WTC11 (cell line): Measurements from ENCODE around the gene KCNT2. TPM values are rescaled to one million over a fixed set of nuclear protein-coding genes. Genes with fewer than 3 reads are reported as not detected.

ENCODE experiments used
- ATAC-seq: fragments of 200-7000 bp; cut with Tn5 transposase; 2 replicates; pipeline ENCODE4 v1.10.0; 2021; ENCODE audit warnings: mild to moderate bottlenecking, moderate library complexity
- CTCF ChIA-PET: fragments of 300-600 bp; sonication (Branson Sonifier 250); formaldehyde crosslinking; loops from one replicate; lab custom pipeline; 2021; ENCODE audit warnings: antibody characterized with exemption; lab: Charles Lee
- POLR2A ChIA-PET: fragments of 350-600 bp; sonication (Branson Sonifier 250); formaldehyde crosslinking; loops from one replicate; lab custom pipeline; 2021; ENCODE audit warnings: antibody characterized with exemption; lab: Charles Lee
- DNase-seq: peaks from one replicate; pipeline ENCODE4 v3.0.0; 2021; ENCODE audit warnings: low spot score
- H3K27ac Mint-ChIP-seq: 2 replicates; pipeline ENCODE4 v1.8.0; 2021; ENCODE audit warnings: mixed read lengths
- H3K27me3 Mint-ChIP-seq: 2 replicates; pipeline ENCODE4 v1.8.0; 2021; ENCODE audit warnings: low read depth, mild to moderate bottlenecking, moderate library complexity, mixed read lengths
- H3K36me3 Mint-ChIP-seq: 2 replicates; pipeline ENCODE4 v1.8.0; 2021; ENCODE audit warnings: mixed read lengths
- H3K4me1 Mint-ChIP-seq: 2 replicates; pipeline ENCODE4 v1.8.0; 2022; ENCODE audit warnings: mixed read lengths
- H3K4me3 Mint-ChIP-seq: 2 replicates; pipeline ENCODE4 v1.8.0; 2021; ENCODE audit warnings: mild to moderate bottlenecking, moderate library complexity, mixed read lengths
- H3K9me3 Mint-ChIP-seq: 2 replicates; pipeline ENCODE4 v1.8.0; 2021; ENCODE audit warnings: mixed read lengths
- CDX4 ChIP-seq: fragments of 250-450 bp; sonication (Bioruptor Pico); IDR thresholded peaks from 2 replicates; pipeline ENCODE4 v1.9.0; 2021; ENCODE audit warnings: moderate library complexity, mild to moderate bottlenecking, inconsistent platforms, borderline replicate concordance
- CREB1 ChIP-seq: sonication (generic); formaldehyde crosslinking; IDR thresholded peaks from 2 replicates; pipeline ENCODE4 v1.8.0; 2023; ENCODE audit warnings: mild to moderate bottlenecking, missing genetic modification reagents
- EMX1 ChIP-seq: fragments of 250-450 bp; sonication (Bioruptor Pico); IDR thresholded peaks from 2 replicates; pipeline ENCODE4 v1.8.0; 2021; ENCODE audit warnings: mild to moderate bottlenecking
- FOXP4 ChIP-seq: sonication (generic); formaldehyde crosslinking; IDR thresholded peaks from 2 replicates; pipeline ENCODE4 v1.8.0; 2022; ENCODE audit warnings: mild to moderate bottlenecking, missing genetic modification reagents
- GABPB1 ChIP-seq: sonication (generic); formaldehyde crosslinking; IDR thresholded peaks from 2 replicates; pipeline ENCODE4 v1.8.1; 2023; ENCODE audit warnings: mild to moderate bottlenecking, missing genetic modification reagents
- MYBL2 ChIP-seq: sonication (generic); formaldehyde crosslinking; IDR thresholded peaks from 2 replicates; pipeline ENCODE4 v1.8.1; 2023; ENCODE audit warnings: mild to moderate bottlenecking, moderate library complexity, missing genetic modification reagents
- NR2C2 ChIP-seq: sonication (generic); formaldehyde crosslinking; IDR thresholded peaks from 2 replicates; pipeline ENCODE4 v1.8.0; 2022; ENCODE audit warnings: mild to moderate bottlenecking, missing genetic modification reagents
- NR3C1 ChIP-seq: sonication (generic); formaldehyde crosslinking; conservative IDR thresholded peaks from 2 replicates; pipeline ENCODE4 v1.8.1; 2023; ENCODE audit warnings: low read depth, mild to moderate bottlenecking, missing genetic modification reagents
- SMAD4 ChIP-seq: sonication (generic); formaldehyde crosslinking; IDR thresholded peaks from 2 replicates; pipeline ENCODE4 v1.8.0; 2022; ENCODE audit warnings: mild to moderate bottlenecking, missing genetic modification reagents
- SOX15 ChIP-seq: fragments of 250-450 bp; sonication (Bioruptor Pico); IDR thresholded peaks from 2 replicates; pipeline ENCODE4 v1.9.0; 2021; ENCODE audit warnings: mild to moderate bottlenecking
- TP53 ChIP-seq: sonication (generic); formaldehyde crosslinking; IDR thresholded peaks from 2 replicates; pipeline ENCODE4 v1.8.1; 2023; ENCODE audit warnings: mild to moderate bottlenecking, missing genetic modification reagents
- USF1 ChIP-seq: sonication (generic); formaldehyde crosslinking; IDR thresholded peaks from 2 replicates; pipeline ENCODE4 v1.8.0; 2022; ENCODE audit warnings: mild to moderate bottlenecking, missing genetic modification reagents
- ZNF138 ChIP-seq: sonication (generic); formaldehyde crosslinking; conservative IDR thresholded peaks from 2 replicates; pipeline ENCODE4 v1.8.1; 2022; ENCODE audit warnings: mild to moderate bottlenecking, moderate library complexity, missing genetic modification reagents
- total RNA-seq: library from RNA; stranded (reverse); gene quantifications from 3 replicates; pipeline ENCODE4 v1.2.3, GENCODE V29; 2021
- TF ChIP-seq, protein P1 (sequence below): fragments of 250-450 bp; sonication (Bioruptor Pico); conservative IDR thresholded peaks from 2 replicates; pipeline ENCODE4 v1.9.0; 2021; ENCODE audit warnings: mild to moderate bottlenecking
- TF ChIP-seq, protein P2 (sequence below): sonication (generic); formaldehyde crosslinking; IDR thresholded peaks from 2 replicates; pipeline ENCODE4 v1.8.1; 2023; ENCODE audit warnings: mild to moderate bottlenecking, missing genetic modification reagents, borderline replicate concordance
- TF ChIP-seq, protein P3 (sequence below): fragments of 250-450 bp; sonication (Bioruptor Pico); IDR thresholded peaks from 2 replicates; pipeline ENCODE4 v1.9.0; 2021; ENCODE audit warnings: mild to moderate bottlenecking
- TF ChIP-seq, protein P4 (sequence below): sonication (generic); formaldehyde crosslinking; IDR thresholded peaks from 2 replicates; pipeline ENCODE4 v1.8.0; 2023; ENCODE audit warnings: missing genetic modification reagents, mild to moderate bottlenecking, borderline replicate concordance
- TF ChIP-seq, protein P5 (sequence below): sonication (generic); formaldehyde crosslinking; IDR thresholded peaks from 2 replicates; pipeline ENCODE4 v1.8.0; 2023; ENCODE audit warnings: missing genetic modification reagents
- TF ChIP-seq, protein P6 (sequence below): sonication (generic); formaldehyde crosslinking; IDR thresholded peaks from 2 replicates; pipeline ENCODE4 v1.8.0; 2022; ENCODE audit warnings: missing genetic modification reagents

The KCNT2 gene
- total RNA-seq, 1 experiment from 2014 or later, result 11.6 TPM

GRCh38 chr1:196196486-196196885 lies 411.8 kb downstream of the KCNT2 start:
- H3K4me1 Mint-ChIP-seq, result peaks cover 15% of the 10 kb centered on the region
- CTCF ChIA-PET, result no interaction called here
- no peak for DNase-seq
- TF ChIP-seq CREB1 (CRISPR knock-in tag), result no peak
- TF ChIP-seq, protein P1, sequence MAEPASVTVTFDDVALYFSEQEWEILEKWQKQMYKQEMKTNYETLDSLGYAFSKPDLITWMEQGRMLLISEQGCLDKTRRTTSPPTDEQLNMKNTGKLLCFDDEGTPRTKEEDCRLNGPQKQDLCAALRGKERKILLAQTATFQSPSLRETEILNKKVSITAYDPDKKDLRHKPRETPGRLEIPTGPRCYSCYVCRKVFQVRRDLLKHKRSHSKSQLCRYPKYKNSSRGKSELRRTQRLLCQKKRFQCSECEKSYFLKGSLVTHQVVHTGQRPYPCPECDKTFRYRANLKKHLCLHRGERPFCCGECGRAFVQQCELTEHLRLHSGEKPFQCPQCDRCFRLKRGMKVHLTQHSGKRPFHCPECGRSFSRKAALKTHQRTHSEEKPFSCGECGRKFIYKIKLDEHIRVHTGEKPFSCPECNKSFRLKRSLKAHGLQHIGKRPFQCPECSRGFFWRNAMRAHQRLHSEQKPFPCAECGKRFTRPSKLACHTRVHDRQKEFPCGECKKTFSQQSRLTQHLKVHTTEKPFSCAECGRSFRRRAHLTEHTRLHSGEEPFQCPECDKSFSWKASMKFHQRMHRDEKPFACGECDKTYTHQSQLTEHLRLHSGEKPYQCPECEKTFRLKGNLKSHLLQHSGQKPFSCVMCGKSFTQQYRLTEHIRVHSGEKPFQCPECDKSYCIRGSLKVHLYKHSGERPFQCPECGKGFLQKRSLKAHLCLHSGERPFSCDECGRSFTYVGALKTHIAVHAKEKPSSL (CRISPR knock-in tag), result no peak
- no peak for TF ChIP-seq SMAD4 (CRISPR knock-in tag)
- TF ChIP-seq, protein P2, sequence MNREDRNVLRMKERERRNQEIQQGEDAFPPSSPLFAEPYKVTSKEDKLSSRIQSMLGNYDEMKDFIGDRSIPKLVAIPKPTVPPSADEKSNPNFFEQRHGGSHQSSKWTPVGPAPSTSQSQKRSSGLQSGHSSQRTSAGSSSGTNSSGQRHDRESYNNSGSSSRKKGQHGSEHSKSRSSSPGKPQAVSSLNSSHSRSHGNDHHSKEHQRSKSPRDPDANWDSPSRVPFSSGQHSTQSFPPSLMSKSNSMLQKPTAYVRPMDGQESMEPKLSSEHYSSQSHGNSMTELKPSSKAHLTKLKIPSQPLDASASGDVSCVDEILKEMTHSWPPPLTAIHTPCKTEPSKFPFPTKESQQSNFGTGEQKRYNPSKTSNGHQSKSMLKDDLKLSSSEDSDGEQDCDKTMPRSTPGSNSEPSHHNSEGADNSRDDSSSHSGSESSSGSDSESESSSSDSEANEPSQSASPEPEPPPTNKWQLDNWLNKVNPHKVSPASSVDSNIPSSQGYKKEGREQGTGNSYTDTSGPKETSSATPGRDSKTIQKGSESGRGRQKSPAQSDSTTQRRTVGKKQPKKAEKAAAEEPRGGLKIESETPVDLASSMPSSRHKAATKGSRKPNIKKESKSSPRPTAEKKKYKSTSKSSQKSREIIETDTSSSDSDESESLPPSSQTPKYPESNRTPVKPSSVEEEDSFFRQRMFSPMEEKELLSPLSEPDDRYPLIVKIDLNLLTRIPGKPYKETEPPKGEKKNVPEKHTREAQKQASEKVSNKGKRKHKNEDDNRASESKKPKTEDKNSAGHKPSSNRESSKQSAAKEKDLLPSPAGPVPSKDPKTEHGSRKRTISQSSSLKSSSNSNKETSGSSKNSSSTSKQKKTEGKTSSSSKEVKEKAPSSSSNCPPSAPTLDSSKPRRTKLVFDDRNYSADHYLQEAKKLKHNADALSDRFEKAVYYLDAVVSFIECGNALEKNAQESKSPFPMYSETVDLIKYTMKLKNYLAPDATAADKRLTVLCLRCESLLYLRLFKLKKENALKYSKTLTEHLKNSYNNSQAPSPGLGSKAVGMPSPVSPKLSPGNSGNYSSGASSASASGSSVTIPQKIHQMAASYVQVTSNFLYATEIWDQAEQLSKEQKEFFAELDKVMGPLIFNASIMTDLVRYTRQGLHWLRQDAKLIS (CRISPR knock-in tag), result no peak
- TF ChIP-seq MYBL2, result no peak
- no peak for TF ChIP-seq CDX4 (CRISPR knock-in tag)
- TF ChIP-seq, protein P3, sequence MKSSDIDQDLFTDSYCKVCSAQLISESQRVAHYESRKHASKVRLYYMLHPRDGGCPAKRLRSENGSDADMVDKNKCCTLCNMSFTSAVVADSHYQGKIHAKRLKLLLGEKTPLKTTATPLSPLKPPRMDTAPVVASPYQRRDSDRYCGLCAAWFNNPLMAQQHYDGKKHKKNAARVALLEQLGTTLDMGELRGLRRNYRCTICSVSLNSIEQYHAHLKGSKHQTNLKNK (CRISPR knock-in tag), result no peak
- no peak for TF ChIP-seq SOX15 (CRISPR knock-in tag)
- no peak for TF ChIP-seq ZNF138 (CRISPR knock-in tag)
- TF ChIP-seq, protein P4, sequence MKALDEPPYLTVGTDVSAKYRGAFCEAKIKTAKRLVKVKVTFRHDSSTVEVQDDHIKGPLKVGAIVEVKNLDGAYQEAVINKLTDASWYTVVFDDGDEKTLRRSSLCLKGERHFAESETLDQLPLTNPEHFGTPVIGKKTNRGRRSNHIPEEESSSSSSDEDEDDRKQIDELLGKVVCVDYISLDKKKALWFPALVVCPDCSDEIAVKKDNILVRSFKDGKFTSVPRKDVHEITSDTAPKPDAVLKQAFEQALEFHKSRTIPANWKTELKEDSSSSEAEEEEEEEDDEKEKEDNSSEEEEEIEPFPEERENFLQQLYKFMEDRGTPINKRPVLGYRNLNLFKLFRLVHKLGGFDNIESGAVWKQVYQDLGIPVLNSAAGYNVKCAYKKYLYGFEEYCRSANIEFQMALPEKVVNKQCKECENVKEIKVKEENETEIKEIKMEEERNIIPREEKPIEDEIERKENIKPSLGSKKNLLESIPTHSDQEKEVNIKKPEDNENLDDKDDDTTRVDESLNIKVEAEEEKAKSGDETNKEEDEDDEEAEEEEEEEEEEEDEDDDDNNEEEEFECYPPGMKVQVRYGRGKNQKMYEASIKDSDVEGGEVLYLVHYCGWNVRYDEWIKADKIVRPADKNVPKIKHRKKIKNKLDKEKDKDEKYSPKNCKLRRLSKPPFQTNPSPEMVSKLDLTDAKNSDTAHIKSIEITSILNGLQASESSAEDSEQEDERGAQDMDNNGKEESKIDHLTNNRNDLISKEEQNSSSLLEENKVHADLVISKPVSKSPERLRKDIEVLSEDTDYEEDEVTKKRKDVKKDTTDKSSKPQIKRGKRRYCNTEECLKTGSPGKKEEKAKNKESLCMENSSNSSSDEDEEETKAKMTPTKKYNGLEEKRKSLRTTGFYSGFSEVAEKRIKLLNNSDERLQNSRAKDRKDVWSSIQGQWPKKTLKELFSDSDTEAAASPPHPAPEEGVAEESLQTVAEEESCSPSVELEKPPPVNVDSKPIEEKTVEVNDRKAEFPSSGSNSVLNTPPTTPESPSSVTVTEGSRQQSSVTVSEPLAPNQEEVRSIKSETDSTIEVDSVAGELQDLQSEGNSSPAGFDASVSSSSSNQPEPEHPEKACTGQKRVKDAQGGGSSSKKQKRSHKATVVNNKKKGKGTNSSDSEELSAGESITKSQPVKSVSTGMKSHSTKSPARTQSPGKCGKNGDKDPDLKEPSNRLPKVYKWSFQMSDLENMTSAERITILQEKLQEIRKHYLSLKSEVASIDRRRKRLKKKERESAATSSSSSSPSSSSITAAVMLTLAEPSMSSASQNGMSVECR (CRISPR knock-in tag), result no peak
- TF ChIP-seq EMX1, result no peak
- TF ChIP-seq USF1 (CRISPR knock-in tag), result no peak
- TF ChIP-seq, protein P5, sequence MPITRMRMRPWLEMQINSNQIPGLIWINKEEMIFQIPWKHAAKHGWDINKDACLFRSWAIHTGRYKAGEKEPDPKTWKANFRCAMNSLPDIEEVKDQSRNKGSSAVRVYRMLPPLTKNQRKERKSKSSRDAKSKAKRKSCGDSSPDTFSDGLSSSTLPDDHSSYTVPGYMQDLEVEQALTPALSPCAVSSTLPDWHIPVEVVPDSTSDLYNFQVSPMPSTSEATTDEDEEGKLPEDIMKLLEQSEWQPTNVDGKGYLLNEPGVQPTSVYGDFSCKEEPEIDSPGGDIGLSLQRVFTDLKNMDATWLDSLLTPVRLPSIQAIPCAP (CRISPR knock-in tag), result no peak
- no peak for TF ChIP-seq GABPB1 (CRISPR knock-in tag)
- TF ChIP-seq FOXP4 (CRISPR knock-in tag), result no peak
- no peak for TF ChIP-seq NR3C1 (CRISPR knock-in tag)
- no peak for TF ChIP-seq NR2C2 (CRISPR knock-in tag)
- TF ChIP-seq, protein P6, sequence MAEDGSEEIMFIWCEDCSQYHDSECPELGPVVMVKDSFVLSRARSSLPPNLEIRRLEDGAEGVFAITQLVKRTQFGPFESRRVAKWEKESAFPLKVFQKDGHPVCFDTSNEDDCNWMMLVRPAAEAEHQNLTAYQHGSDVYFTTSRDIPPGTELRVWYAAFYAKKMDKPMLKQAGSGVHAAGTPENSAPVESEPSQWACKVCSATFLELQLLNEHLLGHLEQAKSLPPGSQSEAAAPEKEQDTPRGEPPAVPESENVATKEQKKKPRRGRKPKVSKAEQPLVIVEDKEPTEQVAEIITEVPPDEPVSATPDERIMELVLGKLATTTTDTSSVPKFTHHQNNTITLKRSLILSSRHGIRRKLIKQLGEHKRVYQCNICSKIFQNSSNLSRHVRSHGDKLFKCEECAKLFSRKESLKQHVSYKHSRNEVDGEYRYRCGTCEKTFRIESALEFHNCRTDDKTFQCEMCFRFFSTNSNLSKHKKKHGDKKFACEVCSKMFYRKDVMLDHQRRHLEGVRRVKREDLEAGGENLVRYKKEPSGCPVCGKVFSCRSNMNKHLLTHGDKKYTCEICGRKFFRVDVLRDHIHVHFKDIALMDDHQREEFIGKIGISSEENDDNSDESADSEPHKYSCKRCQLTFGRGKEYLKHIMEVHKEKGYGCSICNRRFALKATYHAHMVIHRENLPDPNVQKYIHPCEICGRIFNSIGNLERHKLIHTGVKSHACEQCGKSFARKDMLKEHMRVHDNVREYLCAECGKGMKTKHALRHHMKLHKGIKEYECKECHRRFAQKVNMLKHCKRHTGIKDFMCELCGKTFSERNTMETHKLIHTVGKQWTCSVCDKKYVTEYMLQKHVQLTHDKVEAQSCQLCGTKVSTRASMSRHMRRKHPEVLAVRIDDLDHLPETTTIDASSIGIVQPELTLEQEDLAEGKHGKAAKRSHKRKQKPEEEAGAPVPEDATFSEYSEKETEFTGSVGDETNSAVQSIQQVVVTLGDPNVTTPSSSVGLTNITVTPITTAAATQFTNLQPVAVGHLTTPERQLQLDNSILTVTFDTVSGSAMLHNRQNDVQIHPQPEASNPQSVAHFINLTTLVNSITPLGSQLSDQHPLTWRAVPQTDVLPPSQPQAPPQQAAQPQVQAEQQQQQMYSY (CRISPR knock-in tag), result no peak
- no peak for TF ChIP-seq TP53 (CRISPR knock-in tag)
- TF ChIP-seq, all 79 proteins: peak for 0
- ATAC-seq, result no peak
- Mint-ChIP-seq H3K27me3 (no peaks in the 10 kb centered on the region), H3K27ac (peak overlapping the region; percentile 39; the same call in 1 of the 2 replicates), H3K4me3 (no peak overlapping the region), H3K9me3 (peaks cover 19% of the 10 kb centered on the region), H3K36me3 (peaks cover 14% of the 10 kb centered on the region)
- POLR2A ChIA-PET, result no interaction called here
